SK-N-SH treated with all-trans-retinoic acid at 6 μM for 48 hours (cell line): ENCODE results near the gene ARID1A.

ENCODE experiments used
- ATAC-seq: fragments of 200-7000 bp; cut with Tn5 transposase; 3 replicates; pipeline ENCODE4 v1.9.1; 2020; ENCODE audit warnings: mild to moderate bottlenecking, moderate library complexity
- CREB5 ChIP-seq: fragments of 250-450 bp; sonication (Bioruptor Pico); IDR thresholded peaks from 2 replicates; pipeline ENCODE4 v1.5.1; 2020; ENCODE audit warnings: low read depth, mild to moderate bottlenecking, moderate library complexity
- CSDC2 ChIP-seq: fragments of 250-450 bp; sonication (Bioruptor Pico); IDR thresholded peaks from 2 replicates; pipeline ENCODE4 v1.5.0; 2020; ENCODE audit warnings: mild to moderate bottlenecking, moderate library complexity
- CSRNP3 ChIP-seq: fragments of 250-450 bp; sonication (Bioruptor Pico); IDR thresholded peaks from 2 replicates; pipeline ENCODE4 v1.5.1; 2021; ENCODE audit warnings: mild to moderate bottlenecking, moderate library complexity
- GLIS3 ChIP-seq: fragments of 250-450 bp; sonication (Bioruptor Pico); IDR thresholded peaks from 2 replicates; pipeline ENCODE4 v1.5.0; 2020; ENCODE audit warnings: mild to moderate bottlenecking, moderate library complexity
- ISL1 ChIP-seq: fragments of 250-450 bp; sonication (Bioruptor Pico); IDR thresholded peaks from 2 replicates; pipeline ENCODE4 v2.1.2; 2022; ENCODE audit warnings: mild to moderate bottlenecking, moderate library complexity
- OSR1 ChIP-seq: fragments of 250-450 bp; sonication (Bioruptor Pico); IDR thresholded peaks from 2 replicates; pipeline ENCODE4 v1.8.0; 2022; ENCODE audit warnings: moderate library complexity, mild to moderate bottlenecking, inconsistent platforms
- RARB ChIP-seq: fragments of 250-450 bp; sonication (Bioruptor Pico); IDR thresholded peaks from 2 replicates; pipeline ENCODE4 v1.8.0; 2021; ENCODE audit warnings: mild to moderate bottlenecking, moderate library complexity
- SNAI2 ChIP-seq: fragments of 250-450 bp; sonication (Bioruptor Pico); IDR thresholded peaks from 2 replicates; pipeline ENCODE4 v1.5.0; 2020; ENCODE audit warnings: mild to moderate bottlenecking, moderate library complexity
- TCF4 ChIP-seq: fragments of 250-450 bp; sonication (Bioruptor Pico); IDR thresholded peaks from 2 replicates; pipeline ENCODE4 v1.8.0; 2021; ENCODE audit warnings: mild to moderate bottlenecking, moderate library complexity, borderline replicate concordance
- TOX ChIP-seq: fragments of 250-450 bp; sonication (Bioruptor Pico); IDR thresholded peaks from 2 replicates; pipeline ENCODE4 v1.8.0; 2021; ENCODE audit warnings: mild to moderate bottlenecking, moderate library complexity, borderline replicate concordance
- TSHZ2 ChIP-seq: fragments of 250-450 bp; sonication (Bioruptor Pico); IDR thresholded peaks from 2 replicates; pipeline ENCODE4 v1.5.0; 2020; ENCODE audit warnings: mild to moderate bottlenecking, moderate library complexity
- ZC3H10 ChIP-seq: fragments of 250-450 bp; sonication (Bioruptor Pico); IDR thresholded peaks from 2 replicates; pipeline ENCODE4 v1.5.1; 2021; ENCODE audit warnings: mild to moderate bottlenecking, moderate library complexity
- ZFP30 ChIP-seq: fragments of 450-650 bp; formaldehyde crosslinking; IDR thresholded peaks from 2 replicates; pipeline ENCODE4 v1.5.0; 2022; ENCODE audit warnings: mild to moderate bottlenecking, moderate library complexity
- ZNF565 ChIP-seq: fragments of 450-650 bp; formaldehyde crosslinking; conservative IDR thresholded peaks from 2 replicates; pipeline ENCODE4 v1.5.0; 2020; ENCODE audit warnings: low read depth, mild to moderate bottlenecking, moderate library complexity
- ZNF8 ChIP-seq: fragments of 450-650 bp; formaldehyde crosslinking; IDR thresholded peaks from 2 replicates; pipeline ENCODE4 v1.5.0; 2020; ENCODE audit warnings: mild to moderate bottlenecking, moderate library complexity
- TF ChIP-seq, protein P1 (sequence below): fragments of 250-450 bp; sonication (Bioruptor Pico); IDR thresholded peaks from 2 replicates; pipeline ENCODE4 v1.8.0; 2021; ENCODE audit warnings: low read depth, mild to moderate bottlenecking, moderate library complexity, borderline replicate concordance
- TF ChIP-seq, protein P2 (sequence below): fragments of 250-450 bp; sonication (Bioruptor Pico); IDR thresholded peaks from 2 replicates; pipeline ENCODE4 v1.8.0; 2020; ENCODE audit warnings: mild to moderate bottlenecking, moderate library complexity, borderline replicate concordance

Gene ARID1A

GRCh38 chr1:26731233-26731902 lies 35.6 kb downstream of the ARID1A start (continued):
- TF ChIP-seq TSHZ2 (CRISPR knock-in tag) (no peak), ISL1 (CRISPR knock-in tag) (no peak), ZNF565 (CRISPR knock-in tag) (no peak), ZNF8 (CRISPR knock-in tag) (no peak), TOX (CRISPR knock-in tag) (no peak), ZFP30 (no peak)
- TF ChIP-seq, protein P1, sequence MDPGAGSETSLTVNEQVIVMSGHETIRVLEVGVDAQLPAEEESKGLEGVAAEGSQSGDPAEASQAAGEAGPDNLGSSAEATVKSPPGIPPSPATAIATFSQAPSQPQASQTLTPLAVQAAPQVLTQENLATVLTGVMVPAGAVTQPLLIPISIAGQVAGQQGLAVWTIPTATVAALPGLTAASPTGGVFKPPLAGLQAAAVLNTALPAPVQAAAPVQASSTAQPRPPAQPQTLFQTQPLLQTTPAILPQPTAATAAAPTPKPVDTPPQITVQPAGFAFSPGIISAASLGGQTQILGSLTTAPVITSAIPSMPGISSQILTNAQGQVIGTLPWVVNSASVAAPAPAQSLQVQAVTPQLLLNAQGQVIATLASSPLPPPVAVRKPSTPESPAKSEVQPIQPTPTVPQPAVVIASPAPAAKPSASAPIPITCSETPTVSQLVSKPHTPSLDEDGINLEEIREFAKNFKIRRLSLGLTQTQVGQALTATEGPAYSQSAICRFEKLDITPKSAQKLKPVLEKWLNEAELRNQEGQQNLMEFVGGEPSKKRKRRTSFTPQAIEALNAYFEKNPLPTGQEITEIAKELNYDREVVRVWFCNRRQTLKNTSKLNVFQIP (CRISPR knock-in tag): no peak

DNA sequence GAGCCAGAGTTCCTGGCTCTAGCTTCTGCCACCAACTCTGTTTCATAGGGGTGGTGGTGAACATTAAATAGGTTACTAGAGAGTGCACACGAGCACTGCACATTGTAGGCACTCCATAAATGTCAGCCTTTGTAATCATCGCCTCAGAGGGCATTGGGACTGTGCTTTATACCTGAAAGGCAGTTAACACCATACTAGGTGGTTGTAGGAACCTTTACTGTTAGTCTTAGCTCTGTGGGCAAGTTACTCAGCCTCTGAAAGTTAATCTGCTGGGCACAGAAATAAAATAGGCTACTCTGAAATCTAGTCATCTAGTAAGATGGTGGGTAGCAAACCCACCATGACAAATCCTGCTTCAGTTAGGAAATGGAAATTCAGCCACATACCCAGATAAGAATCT lies 37.6 kb downstream of the ARID1A start:
- TF ChIP-seq, protein P2, sequence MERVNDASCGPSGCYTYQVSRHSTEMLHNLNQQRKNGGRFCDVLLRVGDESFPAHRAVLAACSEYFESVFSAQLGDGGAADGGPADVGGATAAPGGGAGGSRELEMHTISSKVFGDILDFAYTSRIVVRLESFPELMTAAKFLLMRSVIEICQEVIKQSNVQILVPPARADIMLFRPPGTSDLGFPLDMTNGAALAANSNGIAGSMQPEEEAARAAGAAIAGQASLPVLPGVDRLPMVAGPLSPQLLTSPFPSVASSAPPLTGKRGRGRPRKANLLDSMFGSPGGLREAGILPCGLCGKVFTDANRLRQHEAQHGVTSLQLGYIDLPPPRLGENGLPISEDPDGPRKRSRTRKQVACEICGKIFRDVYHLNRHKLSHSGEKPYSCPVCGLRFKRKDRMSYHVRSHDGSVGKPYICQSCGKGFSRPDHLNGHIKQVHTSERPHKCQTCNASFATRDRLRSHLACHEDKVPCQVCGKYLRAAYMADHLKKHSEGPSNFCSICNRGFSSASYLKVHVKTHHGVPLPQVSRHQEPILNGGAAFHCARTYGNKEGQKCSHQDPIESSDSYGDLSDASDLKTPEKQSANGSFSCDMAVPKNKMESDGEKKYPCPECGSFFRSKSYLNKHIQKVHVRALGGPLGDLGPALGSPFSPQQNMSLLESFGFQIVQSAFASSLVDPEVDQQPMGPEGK (CRISPR knock-in tag): no peak
- TF ChIP-seq CSDC2 (CRISPR knock-in tag) (no peak), CREB5 (CRISPR knock-in tag) (no peak), ZC3H10 (CRISPR knock-in tag) (no peak)
- TF ChIP-seq, all 23 proteins: peak for 0
- no peak for ATAC-seq

DNA sequence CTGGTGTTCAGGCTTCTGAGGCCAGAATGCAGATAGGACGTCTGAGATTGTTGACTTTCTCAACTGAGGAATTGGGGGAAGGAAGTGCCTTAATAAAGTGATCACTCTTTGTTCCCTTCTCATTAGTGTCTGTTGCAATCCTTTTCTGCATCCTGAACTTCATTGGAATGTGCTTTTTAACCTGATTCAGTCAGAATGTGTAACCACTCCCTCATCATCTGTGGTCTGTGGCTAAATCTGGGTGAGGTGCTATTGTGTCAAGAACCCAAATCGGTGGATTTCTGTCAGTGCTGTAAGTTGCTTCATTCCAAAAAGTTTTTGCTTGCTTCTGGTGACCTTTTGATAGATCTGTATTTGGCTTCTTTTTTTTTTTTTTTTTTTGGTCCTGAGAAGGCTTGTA lies 38.2 kb downstream of the ARID1A start:
- no peak for ATAC-seq
- TF ChIP-seq ZC3H10 (CRISPR knock-in tag) (no peak), RARB (CRISPR knock-in tag) (no peak), ZFP30 (no peak), GLIS3 (CRISPR knock-in tag) (no peak), TCF4 (CRISPR knock-in tag) (no peak), SNAI2 (CRISPR knock-in tag) (no peak), ISL1 (CRISPR knock-in tag) (no peak), CSRNP3 (CRISPR knock-in tag) (no peak), TOX (CRISPR knock-in tag) (no peak), TSHZ2 (CRISPR knock-in tag) (no peak), CREB5 (CRISPR knock-in tag) (no peak), CSDC2 (CRISPR knock-in tag) (no peak), ZNF565 (CRISPR knock-in tag) (no peak), ZNF8 (CRISPR knock-in tag) (no peak), OSR1 (CRISPR knock-in tag) (no peak)
- TF ChIP-seq, protein P2 (CRISPR knock-in tag): no peak
- TF ChIP-seq, protein P1 (CRISPR knock-in tag): no peak
